Left renal pelvis (tissue), 4 donors: ENCODE data around the gene ARHGEF19. TPM values are rescaled to one million over a fixed set of nuclear protein-coding genes. Genes with fewer than 3 reads are reported as not detected.
"Not testable (repeated sequence)": the region's sequence is repeated elsewhere in the genome, so short reads cannot be mapped to it uniquely, and the experiment has no call there.

Source experiments
- DNase-seq, 4 donors: peaks; one replicate each; pipeline ENCODE4 v3.0.0-alpha.2; 2013; ENCODE audit warnings: low read depth in 4 of 4, low spot score in 3 of 4
- polyA plus RNA-seq, 4 donors: library from polyadenylated mRNA; unstranded; fragments of 120-200 nt; gene quantifications; one replicate each; pipeline ENCODE4 v1.2.1, GENCODE V29; 2013; ENCODE audit not compliant: insufficient read length in 4 of 4

ARHGEF19 gene
- polyA plus RNA-seq, 4 donors = 7.3 to 28.2 (median 18.9) TPM

DNA sequence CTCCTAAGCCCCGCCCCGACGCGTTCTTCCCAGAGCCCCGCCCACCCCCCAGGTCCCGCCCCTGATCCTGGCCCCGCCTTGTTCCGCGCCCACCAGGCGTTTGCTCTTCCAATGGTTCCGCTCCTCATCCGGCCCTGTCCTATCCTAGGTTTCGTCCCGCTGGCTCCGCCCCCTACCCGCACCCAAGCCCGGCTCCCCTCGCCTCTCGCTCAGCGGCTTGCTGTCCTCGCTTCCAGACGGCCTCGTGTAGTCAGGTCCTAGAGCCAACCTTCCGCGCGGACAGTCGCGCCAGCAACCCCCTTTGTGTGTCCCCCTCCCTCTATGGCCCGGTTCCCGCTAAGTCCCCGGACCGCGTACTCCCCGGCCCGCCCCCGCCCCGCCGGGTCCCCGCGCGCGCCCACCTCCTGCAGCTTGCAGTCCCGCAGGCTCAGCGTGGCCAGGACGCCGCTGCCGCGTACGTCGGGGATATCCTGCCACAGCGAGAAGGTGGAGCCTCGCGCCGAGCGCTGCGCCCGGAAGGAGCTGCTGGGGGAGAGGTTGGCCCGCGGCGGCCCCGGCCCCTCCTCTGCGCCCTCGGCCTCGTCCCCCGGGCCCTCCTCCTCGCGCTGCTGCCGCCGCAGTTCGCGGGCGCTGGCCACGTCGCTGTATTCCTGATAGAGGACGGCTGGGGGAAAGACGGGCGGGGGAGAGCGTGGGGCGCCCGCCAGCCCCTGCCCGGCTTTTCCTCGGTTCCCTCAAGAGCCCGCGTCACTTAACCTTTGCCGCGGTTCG, 5.7 kb downstream of the ARHGEF19 start:
- DNase-seq = peak; percentile 87 to 93 (median 92)

DNA sequence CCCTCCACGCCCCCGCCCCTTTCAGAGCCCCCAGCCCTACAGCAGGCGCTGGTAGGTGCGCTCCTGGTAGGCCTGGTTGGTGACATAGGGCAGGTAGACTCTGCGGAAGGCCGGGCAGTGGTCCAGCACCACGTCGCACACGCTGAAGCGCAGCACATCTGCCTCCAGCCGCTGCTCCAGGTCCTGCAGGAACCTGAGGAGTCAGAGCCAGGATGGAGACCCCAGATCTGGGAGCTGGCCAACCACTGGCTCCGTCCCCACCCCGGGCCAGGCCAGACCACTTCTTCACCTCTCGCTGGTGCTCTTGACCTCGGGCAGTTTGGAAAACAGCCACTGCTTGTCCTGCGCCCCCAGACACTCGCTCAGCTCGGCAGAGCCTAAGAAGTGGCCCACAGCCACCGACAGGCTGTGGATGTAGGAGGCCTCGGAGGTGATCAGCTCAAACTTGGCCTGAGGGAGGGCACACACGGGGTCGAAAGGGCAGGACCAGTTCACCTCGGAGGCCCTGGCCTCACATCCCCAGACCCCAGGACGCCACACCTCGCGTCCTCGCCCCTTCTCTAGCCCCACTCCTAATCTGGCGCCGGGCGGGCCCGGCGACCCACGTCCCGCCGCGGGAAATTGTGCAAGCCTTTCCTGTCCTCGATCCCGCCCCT, 6.4 kb downstream of the ARHGEF19 start:
- DNase-seq = no peak

DNA sequence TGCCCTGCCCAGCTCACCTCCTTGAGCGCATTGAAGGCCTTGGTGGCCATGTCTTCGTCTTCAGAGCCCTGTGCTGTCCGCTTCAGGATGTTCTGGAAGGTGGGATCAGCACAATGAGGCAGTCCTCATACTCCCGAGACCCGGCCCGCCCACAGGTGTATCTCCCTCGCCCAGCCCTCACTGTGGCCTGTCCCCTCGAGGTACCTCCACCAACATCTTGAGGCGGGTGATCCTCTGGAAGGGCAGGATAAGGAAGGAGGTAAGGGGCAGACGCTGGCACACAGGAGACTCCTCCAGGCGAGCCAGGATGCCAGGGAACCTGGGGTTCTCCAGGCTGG, 7.1 kb downstream of the ARHGEF19 start:
- no peak for DNase-seq

DNA sequence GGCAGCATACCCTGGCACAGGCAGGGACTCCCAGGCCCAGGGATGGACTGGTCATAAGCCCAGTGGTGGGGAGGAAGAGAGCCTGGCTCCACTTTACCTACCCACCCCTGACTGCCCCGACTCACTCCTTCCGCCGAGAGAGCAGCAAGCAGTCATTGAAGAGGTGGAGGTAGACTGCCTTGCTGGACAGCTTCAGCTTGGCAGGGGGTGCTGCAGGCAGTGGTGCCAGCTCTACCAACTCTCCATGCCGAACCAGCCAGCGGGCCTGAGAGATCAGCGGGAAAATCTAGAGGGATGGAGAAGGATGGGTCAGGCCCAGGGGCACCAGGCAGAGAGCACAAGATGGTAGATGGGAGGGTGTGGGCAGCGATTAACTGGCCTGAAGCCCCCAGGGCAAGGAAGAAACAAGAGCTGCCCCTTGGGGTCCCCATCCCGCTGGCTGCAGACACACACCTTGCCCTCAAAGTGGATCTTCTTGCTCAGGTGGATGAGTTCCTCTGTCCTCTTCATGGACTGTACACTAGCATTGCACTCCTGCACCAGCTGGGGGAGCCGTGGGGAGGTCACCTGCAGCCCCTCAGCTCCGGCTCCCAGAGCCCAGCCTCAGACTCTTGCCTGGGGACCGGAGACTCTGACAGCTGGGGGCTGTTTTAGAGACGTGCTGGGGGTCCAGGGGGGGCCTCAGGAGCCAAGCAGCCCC, 7.7 kb downstream of the ARHGEF19 start:
- no peak for DNase-seq

DNA sequence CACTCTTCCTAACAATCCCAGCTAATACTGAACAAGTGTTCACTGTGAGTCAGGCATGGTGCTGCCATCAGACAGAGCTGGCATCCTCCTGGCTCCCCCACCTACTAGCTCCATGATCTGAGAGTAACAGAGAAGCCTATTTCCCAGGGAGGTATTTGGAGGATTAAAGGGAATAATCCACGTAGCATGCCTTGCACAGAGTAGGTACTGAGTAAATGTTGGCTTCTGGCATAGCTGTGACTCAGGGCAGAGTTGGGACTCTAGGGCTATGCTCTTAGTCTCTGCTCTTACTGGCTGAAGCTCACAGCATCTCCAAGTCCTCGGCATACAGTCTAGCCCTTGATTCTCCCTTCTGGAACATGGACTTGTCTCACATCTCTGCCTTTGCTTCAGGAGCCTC, 8.2 kb downstream of the ARHGEF19 start:
- DNase-seq = no peak

DNA sequence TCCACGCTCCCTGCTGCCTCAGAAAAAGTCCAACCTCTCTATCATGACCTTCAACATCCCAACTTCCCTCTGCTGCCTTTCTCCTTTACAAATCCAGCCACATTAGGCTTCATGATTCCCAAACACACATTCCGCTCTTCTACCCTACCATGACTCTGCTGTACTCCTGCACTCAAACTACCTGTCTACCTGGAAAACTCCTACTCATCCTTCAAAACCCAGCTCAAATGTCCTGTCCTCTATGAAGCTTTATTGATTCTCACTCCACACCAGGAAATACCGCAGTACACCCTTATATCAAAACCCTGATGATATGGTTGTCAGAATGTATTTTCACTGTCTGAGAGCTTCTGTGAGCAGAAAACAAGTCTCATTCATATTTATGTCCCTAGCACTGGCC, 8.9 kb downstream of the ARHGEF19 start:
- no peak for DNase-seq

DNA sequence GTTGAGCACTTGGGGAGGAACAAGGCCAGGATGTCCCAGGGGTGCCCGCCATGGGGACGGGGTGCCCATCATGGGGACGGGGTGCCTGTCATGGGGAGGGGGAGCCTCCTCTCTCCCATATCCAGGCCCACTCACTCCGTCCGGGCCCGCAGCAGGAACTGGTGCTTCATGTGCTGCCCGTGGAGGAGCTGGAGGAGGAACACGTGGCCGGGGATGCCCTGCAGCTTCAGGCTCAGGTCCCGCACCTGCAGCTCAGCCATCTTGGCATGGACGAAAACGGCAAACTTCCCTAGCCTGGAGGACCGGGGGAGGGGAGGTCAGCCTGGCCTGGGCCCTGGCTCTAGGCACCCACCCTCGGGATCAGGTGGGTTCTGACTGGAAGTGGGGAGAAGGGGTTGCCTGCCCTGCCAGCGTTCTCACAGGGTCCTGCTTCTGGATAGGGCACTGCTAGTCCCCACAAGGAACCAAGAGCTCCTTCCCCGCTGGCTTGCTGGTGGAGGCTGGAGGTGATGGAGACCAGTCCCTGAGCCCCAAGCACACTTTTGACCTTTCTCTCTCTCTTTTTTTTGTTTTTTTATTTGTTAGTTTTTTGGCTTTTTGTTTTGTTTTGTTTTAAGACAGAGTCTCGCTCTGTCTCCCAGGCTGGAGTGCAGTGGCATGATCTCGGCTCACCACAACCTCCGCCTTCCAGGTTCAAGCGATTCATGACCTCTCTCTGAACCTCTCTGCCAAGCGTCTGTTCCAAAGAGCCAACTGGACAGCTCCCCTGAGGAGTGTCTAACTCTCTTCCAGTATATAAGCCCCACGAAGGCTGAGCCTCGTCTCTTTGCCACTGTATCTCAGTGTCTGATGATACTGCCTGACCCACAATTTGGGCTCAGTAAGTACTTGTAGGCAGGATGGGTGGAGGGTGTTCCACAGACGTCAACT, 9.9 kb downstream of the ARHGEF19 start:
- DNase-seq = no peak

DNA sequence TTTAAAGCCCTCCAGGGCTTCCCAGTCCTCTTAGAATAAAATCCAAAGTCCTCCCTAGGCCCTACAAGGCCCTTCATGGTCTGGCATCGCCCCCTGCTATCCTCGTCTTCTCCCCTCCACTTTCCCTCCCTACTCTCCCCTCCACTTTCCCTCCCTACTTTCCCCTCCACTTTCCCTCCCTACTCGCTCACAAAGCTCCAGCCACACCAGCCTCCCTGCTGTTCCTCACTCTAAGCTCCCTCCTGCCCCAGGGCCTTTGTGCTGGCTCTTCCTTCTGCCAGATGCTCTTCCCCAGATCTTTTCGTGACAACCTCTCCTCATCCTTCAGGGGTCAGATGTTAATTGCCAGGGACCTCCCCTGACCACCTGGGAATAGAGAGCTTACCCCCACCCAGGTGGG, 12.8 kb downstream of the ARHGEF19 start:
- DNase-seq = no peak

DNA sequence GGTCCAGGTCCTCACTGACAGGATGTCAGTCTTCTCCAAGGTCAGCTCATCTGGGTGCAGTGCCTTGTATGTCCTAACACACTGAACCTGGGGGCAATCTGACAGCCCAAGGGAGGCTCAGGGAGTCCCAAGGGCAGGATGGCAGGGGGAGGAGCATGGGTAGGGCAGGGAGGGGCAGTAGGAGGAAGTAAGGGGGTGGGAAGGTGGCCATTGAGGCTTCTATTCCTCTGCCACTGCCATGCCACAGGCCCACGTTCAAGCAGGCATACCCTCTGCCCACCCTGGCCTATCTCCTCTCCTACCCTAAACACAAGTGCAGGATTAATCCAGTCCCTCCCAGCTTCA, 13.3 kb downstream of the ARHGEF19 start:
- DNase-seq = no peak

DNA sequence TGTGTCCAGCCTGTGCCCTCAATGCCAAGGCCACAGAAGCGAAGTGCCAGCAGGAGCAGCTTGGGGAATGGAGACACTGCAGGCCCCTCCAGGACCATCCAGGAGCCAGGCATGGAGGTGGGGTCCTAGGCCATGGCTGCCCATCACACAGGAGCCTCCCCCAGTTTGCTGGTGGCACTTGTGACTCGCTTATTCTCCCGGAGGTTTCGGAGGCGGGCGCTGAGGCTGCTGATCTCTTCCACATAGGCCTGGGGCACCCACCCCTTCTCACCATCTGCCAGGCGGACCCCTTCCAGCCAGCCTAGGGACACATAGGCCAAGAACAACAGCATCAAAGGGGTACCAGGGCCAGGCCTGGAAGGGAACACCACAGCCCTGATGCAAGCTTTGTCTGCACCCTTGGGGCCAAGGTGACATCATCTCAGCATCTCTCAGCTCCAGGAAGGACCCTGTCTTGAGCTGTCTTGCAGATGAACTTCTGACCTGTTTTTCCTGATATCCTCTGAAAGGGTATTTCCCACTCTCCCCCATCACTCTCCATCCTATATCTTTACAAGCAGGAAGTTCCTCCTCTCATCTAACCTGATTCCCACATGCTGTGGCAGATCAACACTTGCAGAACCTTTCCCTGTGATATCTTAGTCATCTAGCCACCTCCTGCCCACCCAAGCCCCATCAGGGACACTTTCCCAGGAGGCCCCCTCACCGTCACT, 13.9 kb downstream of the ARHGEF19 start:
- DNase-seq = no peak

DNA sequence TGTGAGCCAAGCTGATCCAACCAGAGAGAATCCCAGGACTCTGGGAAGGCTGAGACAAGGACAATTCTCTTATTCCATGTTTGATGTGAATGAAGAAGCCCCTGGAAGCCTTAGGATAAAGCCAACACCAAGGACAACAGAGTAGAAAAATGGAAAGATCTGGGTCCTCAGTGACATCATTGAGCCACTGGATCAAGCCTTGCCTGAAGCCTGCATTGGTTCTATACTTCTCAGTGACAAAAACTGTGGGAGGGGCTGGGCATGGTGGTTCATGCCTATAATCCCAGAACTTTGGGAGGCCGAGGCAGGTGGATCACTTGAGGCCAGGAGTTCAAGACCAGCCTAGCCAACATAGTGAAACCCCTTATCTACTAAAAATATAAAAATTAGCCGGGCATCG, 15.6 kb downstream of the ARHGEF19 start:
- no peak for DNase-seq

DNA sequence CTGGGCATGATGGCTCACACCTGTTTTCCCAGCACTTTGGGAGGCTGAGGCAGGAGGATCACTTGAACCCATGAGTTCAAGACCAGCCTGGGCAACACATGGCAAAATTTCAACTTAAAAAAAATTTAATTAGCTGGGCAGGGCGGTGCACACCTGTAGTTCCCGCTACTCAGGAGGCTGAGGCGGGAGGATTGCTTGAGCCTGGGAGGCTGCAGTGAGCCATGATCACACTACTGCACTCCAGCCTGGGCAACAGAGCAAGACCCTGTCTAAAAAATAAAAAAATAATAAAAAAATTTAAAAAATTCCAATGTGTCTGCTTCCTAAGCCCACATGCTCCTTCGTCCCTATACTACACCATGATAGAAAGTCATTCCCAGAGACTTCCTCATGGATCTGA, 16.3 kb downstream of the ARHGEF19 start:
- DNase-seq = not testable (repeated sequence)

DNA sequence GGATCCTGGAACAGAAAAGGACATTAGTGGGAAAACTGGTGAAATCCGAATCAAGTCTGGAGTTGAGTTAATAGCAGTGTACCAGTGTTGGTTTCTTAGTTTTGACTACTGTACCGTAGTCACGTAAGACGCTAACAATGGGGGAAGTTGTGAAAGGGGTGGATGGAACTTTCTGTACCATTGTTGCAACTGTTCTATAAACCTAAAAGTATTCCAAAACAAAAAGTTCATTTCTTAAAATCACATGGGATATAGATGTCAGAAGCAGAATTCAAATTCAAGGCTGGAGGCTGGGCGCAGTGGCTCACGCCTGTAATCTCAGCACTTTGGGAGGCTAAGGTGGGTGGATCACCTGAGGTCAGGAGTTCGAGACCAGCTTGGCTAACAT, 16.9 kb downstream of the ARHGEF19 start:
- DNase-seq = no peak

DNA sequence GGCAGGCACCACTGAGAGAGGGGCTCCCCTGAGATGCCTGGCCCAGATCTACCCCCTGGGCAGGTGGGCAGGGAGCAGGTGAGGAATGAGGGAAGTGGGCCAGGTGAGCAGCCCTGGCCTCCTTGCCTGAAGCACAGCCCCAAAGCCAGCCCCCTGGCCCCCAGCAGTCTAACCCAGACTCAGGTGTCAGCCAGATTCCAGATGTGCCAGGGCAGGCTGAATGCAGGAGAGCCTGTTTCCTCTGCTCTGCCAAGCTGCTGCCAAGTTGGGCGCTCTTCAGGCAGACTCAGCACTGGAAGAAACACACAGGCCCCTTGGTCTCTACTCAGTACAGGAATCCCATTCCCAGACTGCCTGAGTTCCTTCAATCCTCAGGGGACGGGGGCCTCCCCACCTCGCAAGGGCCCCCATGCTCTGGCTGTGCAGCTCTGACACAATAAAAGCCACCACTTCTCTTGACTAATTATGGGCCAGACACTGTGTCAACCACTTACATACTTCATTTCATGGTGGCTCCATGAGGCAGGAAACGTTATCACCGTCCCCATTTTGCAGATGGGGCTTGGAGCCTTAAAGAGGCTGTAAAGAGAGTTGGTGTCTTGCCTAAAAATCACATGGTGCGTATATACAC, 20.4 kb downstream of the ARHGEF19 start:
- DNase-seq = no peak

DNA sequence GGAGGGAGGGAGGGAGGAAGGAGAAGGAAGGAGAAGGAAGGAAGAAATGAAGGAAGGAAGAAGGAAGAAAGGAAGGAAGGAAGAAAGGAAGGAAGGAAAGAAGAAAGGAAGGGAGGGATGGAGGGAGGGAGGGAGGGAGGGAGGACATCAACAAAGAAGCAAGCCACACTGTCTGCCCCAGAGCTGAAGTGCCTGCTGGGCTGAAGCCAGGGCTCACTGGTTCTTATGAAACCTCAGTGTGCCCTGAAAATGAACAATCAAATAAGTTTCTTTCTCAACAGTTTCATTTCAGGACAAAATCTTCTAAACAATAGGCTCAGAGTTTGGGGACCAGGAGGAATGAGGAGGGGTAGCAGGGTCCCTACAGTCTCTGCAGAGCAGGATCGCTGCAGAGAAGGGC, 21.1 kb downstream of the ARHGEF19 start:
- DNase-seq = no peak

DNA sequence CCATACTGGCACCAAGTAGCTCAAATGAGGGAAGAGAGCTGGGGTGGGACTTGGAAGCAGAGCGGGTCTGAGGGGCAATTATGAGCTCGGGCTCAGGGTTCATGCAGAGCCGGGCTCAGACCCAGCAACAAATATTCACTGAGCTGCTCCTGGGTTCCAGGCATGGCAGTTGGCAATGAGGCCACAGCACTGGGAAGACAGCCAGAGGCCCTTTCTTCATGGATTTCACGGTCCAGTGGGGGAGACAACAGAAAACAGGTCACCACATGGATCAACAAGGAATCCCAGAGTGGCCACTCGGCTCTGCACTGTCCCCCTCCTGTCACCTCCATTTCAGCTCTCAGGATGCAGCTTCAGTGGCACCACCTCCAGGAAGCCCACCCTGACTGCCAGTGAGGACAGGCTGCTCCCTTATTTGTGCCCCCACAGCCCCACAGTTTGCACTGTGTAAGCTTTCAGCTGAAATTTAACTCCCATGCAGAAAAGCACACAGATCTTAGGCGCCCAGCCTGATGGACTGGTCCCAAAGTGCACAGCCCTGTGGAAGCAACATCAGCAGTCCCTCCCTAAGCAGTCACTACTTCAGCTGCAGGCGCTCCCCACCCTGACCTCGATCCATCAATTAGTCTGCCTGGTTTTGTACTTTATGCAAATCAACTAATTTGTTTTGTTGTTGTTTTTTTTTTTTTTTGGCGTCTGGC, 22.4 kb downstream of the ARHGEF19 start:
- DNase-seq = no peak

DNA sequence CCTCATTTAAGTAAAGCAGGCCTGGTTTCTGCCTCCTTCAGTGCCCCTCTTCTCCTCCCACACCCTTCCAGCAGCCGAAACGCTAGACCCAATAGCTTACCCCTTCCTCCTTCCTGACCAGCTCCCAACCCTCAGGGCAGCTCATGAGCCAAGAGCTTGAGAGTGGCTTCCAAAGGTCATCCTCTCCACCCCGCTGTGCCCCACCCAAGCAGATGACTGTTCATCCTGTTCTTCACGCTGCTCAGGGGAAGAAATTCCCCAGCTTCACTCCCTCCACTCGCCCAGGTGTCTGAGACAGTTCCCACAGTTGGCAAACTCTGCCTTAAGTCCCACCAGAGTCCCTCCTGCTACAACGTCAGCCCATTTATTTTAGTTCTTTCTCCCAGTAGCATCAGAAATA, 23.4 kb downstream of the ARHGEF19 start:
- no peak for DNase-seq

DNA sequence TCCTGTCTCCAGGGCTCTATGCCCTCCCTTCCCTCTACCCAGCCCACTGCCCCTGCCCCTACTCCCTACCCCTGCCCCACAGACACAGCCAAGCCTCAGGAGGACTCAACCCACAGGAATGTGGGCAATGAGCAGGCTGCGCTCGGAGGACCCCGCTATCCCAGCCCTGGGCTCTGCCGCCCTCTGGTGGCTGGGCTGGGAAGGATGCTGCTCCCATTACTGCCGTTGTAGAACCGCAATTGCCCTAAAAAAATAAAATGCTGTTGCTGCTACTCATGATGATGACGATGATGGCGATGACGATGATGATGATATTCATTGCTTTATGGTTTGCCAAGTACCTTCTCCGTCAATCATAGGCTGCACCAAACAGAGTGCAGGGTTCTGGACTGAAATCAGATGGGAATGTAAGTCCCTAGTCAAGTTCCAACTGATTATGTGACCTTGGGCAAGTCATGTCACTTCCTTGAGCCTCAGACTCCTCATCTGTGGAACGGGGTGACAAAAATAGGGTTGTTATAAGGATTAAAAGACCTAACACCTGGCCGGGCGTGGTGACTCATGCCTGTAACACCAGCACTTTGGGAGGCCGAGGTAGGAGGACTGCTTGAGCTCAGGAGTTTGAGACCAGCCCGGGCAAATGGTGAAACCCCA, 24.6 kb downstream of the ARHGEF19 start:
- DNase-seq = no peak
